ENCODE measurements around the gene DEFB126. TPM values are rescaled to one million over a fixed set of nuclear protein-coding genes. Genes with fewer than 3 reads are reported as not detected.

DEFB126 gene
- total and polyA plus RNA-seq, 2 donors from 2014 or later, result not detected

DNA sequence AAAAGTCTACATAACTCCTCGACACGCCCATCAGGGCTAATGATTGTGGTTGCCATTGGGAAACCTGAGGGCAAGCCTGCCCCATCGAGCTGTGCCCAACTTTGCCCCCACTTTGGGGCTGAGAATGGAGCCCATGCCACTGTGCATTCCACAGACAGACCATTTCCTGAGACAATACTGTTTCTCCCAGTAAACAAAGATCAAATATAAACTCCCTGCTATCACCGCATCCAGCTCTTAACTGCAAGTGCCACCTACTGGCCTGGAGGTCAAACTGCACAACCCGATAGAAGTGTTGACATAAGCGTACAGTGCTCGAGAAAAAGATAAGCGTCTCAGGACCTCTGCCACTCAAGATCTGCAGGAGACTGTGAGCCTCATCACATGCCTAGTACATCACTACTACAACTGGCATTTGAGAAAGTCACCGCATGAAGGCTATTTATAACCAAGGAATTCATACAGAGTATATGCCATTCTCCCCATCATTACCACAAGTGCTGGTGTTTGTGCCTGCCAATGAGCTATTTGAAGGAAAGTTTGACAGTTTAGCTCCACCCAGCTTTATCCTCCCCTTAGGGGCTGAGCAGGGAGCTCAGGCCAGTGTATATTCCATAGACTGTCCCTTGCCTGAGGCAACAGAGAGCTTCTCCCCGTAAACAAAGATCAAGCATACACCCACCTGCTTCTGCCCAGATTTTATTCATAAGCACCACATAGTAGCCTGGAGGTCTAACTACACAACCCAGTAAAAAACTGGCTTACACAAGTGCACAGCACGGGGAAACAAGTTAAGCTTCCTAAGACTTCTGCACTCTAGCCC is 4.5 kb upstream of the DEFB126 start:
- FAIRE-seq (no peak), DNase-seq (no peak)
- no peaks in the 10 kb centered on the region for H3K36me3 ChIP-seq (ENCODE audit: control insufficient read depth in 2 of 3, insufficient read depth in 3 of 3, low read length in 3 of 3)
- TF ChIP-seq, protein P1, sequence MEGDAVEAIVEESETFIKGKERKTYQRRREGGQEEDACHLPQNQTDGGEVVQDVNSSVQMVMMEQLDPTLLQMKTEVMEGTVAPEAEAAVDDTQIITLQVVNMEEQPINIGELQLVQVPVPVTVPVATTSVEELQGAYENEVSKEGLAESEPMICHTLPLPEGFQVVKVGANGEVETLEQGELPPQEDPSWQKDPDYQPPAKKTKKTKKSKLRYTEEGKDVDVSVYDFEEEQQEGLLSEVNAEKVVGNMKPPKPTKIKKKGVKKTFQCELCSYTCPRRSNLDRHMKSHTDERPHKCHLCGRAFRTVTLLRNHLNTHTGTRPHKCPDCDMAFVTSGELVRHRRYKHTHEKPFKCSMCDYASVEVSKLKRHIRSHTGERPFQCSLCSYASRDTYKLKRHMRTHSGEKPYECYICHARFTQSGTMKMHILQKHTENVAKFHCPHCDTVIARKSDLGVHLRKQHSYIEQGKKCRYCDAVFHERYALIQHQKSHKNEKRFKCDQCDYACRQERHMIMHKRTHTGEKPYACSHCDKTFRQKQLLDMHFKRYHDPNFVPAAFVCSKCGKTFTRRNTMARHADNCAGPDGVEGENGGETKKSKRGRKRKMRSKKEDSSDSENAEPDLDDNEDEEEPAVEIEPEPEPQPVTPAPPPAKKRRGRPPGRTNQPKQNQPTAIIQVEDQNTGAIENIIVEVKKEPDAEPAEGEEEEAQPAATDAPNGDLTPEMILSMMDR (IDR thresholded peaks at IDR 0.05; ENCODE audit: borderline replicate concordance, extremely low read depth, insufficient read depth), result no peak
- no peaks in the 10 kb centered on the region for H3K4me1 ChIP-seq (ENCODE audit: control insufficient read depth in 2 of 3, insufficient read depth in 2 of 3, low read depth in 1 of 3, low read length in 3 of 3)
- H3K27ac ChIP-seq (ENCODE audit: low read depth in 2 of 2, low read length in 2 of 2), result no peak overlapping the region
- H3K9ac ChIP-seq (ENCODE audit: low read length in 3 of 3), result no peak overlapping the region
- intact Hi-C loops (cut with DNase I), result no loop called here
- H3K9me3 ChIP-seq (ENCODE audit: control insufficient read depth in 2 of 3, insufficient read depth in 1 of 3, low read length in 3 of 3), result no peaks in the 10 kb centered on the region
- no peak overlapping the region for H3K4me3 ChIP-seq (ENCODE audit: low read length in 3 of 3)
- H3K27me3 ChIP-seq (ENCODE audit: control insufficient read depth, insufficient read depth, low read length), result no peaks in the 10 kb centered on the region

DNA sequence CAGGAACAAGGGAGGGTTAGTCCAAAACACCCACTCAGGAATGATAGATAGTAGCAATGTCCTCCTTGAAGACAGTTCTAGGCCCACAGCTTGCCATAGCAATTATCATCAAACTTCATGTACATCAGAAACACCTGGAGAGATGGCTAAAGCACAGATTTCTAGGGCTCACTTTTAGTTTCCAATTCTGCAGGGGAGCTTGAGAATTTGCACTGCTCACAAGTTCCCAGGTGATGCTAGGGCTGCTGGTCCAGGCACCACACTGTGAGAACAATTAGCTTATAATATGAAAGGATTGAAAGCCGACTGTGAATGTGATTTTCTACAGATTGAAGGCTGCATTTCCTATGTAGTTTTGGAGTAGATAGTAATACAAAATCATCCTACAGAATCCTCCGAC is 3.5 kb downstream of the DEFB126 start:
- DNase-seq, result no peak
- Histone ChIP-seq H3K27ac (ENCODE audit: low read depth in 2 of 2, low read length in 2 of 2) (no peak overlapping the region), H3K4me3 (ENCODE audit: low read length in 3 of 3) (no peak overlapping the region), H3K4me1 (ENCODE audit: control insufficient read depth in 2 of 3, insufficient read depth in 2 of 3, low read depth in 1 of 3, low read length in 3 of 3) (no peaks in the 10 kb centered on the region), H3K9me3 (ENCODE audit: control insufficient read depth in 2 of 3, insufficient read depth in 1 of 3, low read length in 3 of 3) (no peaks in the 10 kb centered on the region), H3K9ac (ENCODE audit: low read length in 3 of 3) (no peak overlapping the region), H3K36me3 (ENCODE audit: control insufficient read depth in 2 of 3, insufficient read depth in 3 of 3, low read length in 3 of 3) (no peaks in the 10 kb centered on the region), H3K27me3 (ENCODE audit: control insufficient read depth, insufficient read depth, low read length) (no peaks in the 10 kb centered on the region)
- intact Hi-C loops (cut with DNase I), result no loop called here
- FAIRE-seq, result no peak
- TF ChIP-seq, protein P1 (IDR thresholded peaks at IDR 0.05; ENCODE audit: borderline replicate concordance, extremely low read depth, insufficient read depth), result no peak

DNA sequence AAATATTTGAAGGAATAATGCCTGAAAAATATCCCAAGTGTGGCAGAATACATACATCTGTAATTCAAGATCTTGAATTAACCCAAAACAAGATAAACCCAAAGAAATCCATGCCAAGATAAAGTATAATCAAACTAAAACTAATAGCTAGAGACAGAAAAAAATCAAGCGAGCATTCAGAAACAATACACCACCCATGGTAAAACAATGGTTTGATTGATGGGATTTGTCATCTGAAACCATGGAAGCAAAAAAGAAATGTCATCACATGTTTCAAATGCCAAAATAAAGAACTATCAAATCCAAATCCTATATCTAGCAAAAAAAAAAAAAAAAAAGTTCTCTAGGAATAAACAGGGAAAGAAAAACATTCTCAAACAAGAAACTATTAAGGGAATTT is 9.7 kb downstream of the DEFB126 start:
- intact Hi-C loops (cut with DNase I), result no loop called here
- DNase-seq, result no peak
- Histone ChIP-seq H3K9ac (ENCODE audit: low read length in 3 of 3) (no peak overlapping the region), H3K4me1 (ENCODE audit: control insufficient read depth in 2 of 3, insufficient read depth in 2 of 3, low read depth in 1 of 3, low read length in 3 of 3) (no peaks in the 10 kb centered on the region), H3K4me3 (ENCODE audit: low read length in 3 of 3) (no peak overlapping the region), H3K27me3 (ENCODE audit: control insufficient read depth, insufficient read depth, low read length) (no peaks in the 10 kb centered on the region), H3K9me3 (ENCODE audit: control insufficient read depth in 2 of 3, insufficient read depth in 1 of 3, low read length in 3 of 3) (no peaks in the 10 kb centered on the region), H3K36me3 (ENCODE audit: control insufficient read depth in 2 of 3, insufficient read depth in 3 of 3, low read length in 3 of 3) (no peaks in the 10 kb centered on the region), H3K27ac (ENCODE audit: low read depth in 2 of 2, low read length in 2 of 2) (no peak overlapping the region)
- no peak for FAIRE-seq
- TF ChIP-seq, protein P1 (IDR thresholded peaks at IDR 0.05; ENCODE audit: borderline replicate concordance, extremely low read depth, insufficient read depth), result no peak
